H9 (cell line): Measurements from ENCODE around the gene PLA2G4E. TPM values are rescaled to one million over a fixed set of nuclear protein-coding genes. Genes with fewer than 3 reads are reported as not detected.

Experiments used
- DNase-seq: peaks from one replicate; pipeline ENCODE4 v3.0.0-alpha.2; 2017
- H2AFZ ChIP-seq: one replicate; pipeline ENCODE4 v1.6.1; 2013; ENCODE audit warnings: mild to moderate bottlenecking, low read length, control low read depth, moderate library complexity
- H2AK5ac ChIP-seq: 2 replicates; pipeline ENCODE4 v1.6.1; 2013; ENCODE audit warnings: low read length, control low read depth, mixed read lengths; ENCODE audit not compliant: insufficient read length
- H2BK120ac ChIP-seq: one replicate; pipeline ENCODE4 v1.6.1; 2013; ENCODE audit warnings: low read depth, mild to moderate bottlenecking, low read length, control low read depth, inconsistent platforms; ENCODE audit not compliant: poor library complexity, severe bottlenecking
- H2BK12ac ChIP-seq: 2 replicates; pipeline ENCODE4 v1.6.1; 2013; ENCODE audit warnings: low read length, control low read depth, mixed read lengths, low read depth; ENCODE audit not compliant: insufficient read length
- H2BK15ac ChIP-seq: 2 replicates; pipeline ENCODE4 v1.6.1; 2013; ENCODE audit warnings: low read depth, low read length, control low read depth
- H2BK20ac ChIP-seq: one replicate; pipeline ENCODE4 v1.6.1; 2013; ENCODE audit warnings: low read depth, mild to moderate bottlenecking, low read length, control low read depth, inconsistent platforms; ENCODE audit not compliant: poor library complexity, severe bottlenecking
- H2BK5ac ChIP-seq: 2 replicates; pipeline ENCODE4 v1.6.1; 2013; ENCODE audit warnings: low read length, control low read depth, mixed read lengths; ENCODE audit not compliant: insufficient read length
- H3K14ac ChIP-seq: 2 replicates; pipeline ENCODE4 v1.6.1; 2013; ENCODE audit warnings: low read length, control low read depth; ENCODE audit not compliant: insufficient read depth
- H3K18ac ChIP-seq: 2 replicates; pipeline ENCODE4 v1.6.1; 2013; ENCODE audit warnings: low read depth, mild to moderate bottlenecking, mixed read lengths, low read length, control low read depth; ENCODE audit not compliant: insufficient read length
- H3K23ac ChIP-seq: 2 replicates; pipeline ENCODE4 v1.6.1; 2013; ENCODE audit warnings: low read length, control low read depth, mixed read lengths, low read depth; ENCODE audit not compliant: insufficient read length
- H3K23me2 ChIP-seq: 2 replicates; pipeline ENCODE4 v1.6.1; 2013; ENCODE audit warnings: low read depth, mild to moderate bottlenecking, mixed read lengths, low read length, control low read depth; ENCODE audit not compliant: insufficient read length, poor library complexity, severe bottlenecking
- H3K27ac ChIP-seq: 2 replicates; pipeline ENCODE4 v1.5.1; 2013; ENCODE audit warnings: low read length, control low read depth, mixed read lengths, low read depth; ENCODE audit not compliant: insufficient read length
- H3K27me3 ChIP-seq: 2 replicates; pipeline ENCODE4 v1.6.1; 2013; ENCODE audit warnings: low read length, control low read depth, inconsistent platforms; ENCODE audit not compliant: insufficient read depth
- H3K4ac ChIP-seq: 2 replicates; pipeline ENCODE4 v1.6.1; 2013; ENCODE audit warnings: low read depth, mild to moderate bottlenecking, control low read depth, inconsistent platforms, low read length, moderate library complexity
- H3K4me1 ChIP-seq: 2 replicates; pipeline ENCODE4 v1.6.1; 2013; ENCODE audit warnings: low read length, control low read depth, inconsistent platforms; ENCODE audit not compliant: insufficient read depth
- H3K4me2 ChIP-seq: 2 replicates; pipeline ENCODE4 v1.6.1; 2013; ENCODE audit warnings: low read length, control low read depth, mixed read lengths; ENCODE audit not compliant: insufficient read length, insufficient read depth
- H3K56ac ChIP-seq: 2 replicates; pipeline ENCODE4 v1.6.1; 2013; ENCODE audit warnings: low read depth, mild to moderate bottlenecking, mixed read lengths, low read length, control low read depth; ENCODE audit not compliant: insufficient read length
- H3K79me1 ChIP-seq: 2 replicates; pipeline ENCODE4 v1.6.1; 2013; ENCODE audit warnings: low read depth, mild to moderate bottlenecking, moderate library complexity, low read length, control low read depth, inconsistent platforms; ENCODE audit not compliant: insufficient read depth, poor library complexity, severe bottlenecking
- H3K79me2 ChIP-seq: 2 replicates; pipeline ENCODE4 v1.6.1; 2013; ENCODE audit warnings: low read length, control low read depth, inconsistent platforms; ENCODE audit not compliant: insufficient read depth
- H3K9ac ChIP-seq: 2 replicates; pipeline ENCODE4 v1.6.1; 2013; ENCODE audit warnings: low read length, control low read depth, mixed read lengths; ENCODE audit not compliant: insufficient read length; ENCODE audit errors: extremely low read depth
- H3K9me3 ChIP-seq: one replicate; pipeline ENCODE4 v1.6.1; 2013; ENCODE audit warnings: low read depth, low read length, inconsistent platforms; ENCODE audit not compliant: control insufficient read depth
- H3T11ph ChIP-seq: one replicate; pipeline ENCODE4 v1.6.1; 2013; ENCODE audit warnings: mild to moderate bottlenecking, low read length, control low read depth, inconsistent platforms
- H4K20me1 ChIP-seq: one replicate; pipeline ENCODE4 v1.6.1; 2013; ENCODE audit not compliant: control insufficient read depth, insufficient read length, insufficient read depth
- H4K5ac ChIP-seq: 2 replicates; pipeline ENCODE4 v1.6.1; 2013; ENCODE audit warnings: low read depth, mild to moderate bottlenecking, mixed read lengths, low read length, control low read depth; ENCODE audit not compliant: insufficient read length
- H4K8ac ChIP-seq: replicated peaks from 2 replicates; pipeline ENCODE4 v1.6.1; 2013; ENCODE audit warnings: low read length, control low read depth, mixed read lengths, low read depth; ENCODE audit not compliant: insufficient read length
- H4K91ac ChIP-seq: 2 replicates; pipeline ENCODE4 v1.6.1; 2013; ENCODE audit warnings: low read depth, mild to moderate bottlenecking, moderate library complexity, mixed read lengths, low read length, control low read depth; ENCODE audit not compliant: insufficient read length
- H3K27ac Mint-ChIP-seq, 3 experiments: 2 replicates in 2 of 3; 3 replicates in 1 of 3; pipeline ENCODE4 v1.8.0; 2020 to 2021; ENCODE audit warnings: mixed read lengths in 3 of 3, mild to moderate bottlenecking in 1 of 3, moderate library complexity in 1 of 3
- H3K27me3 Mint-ChIP-seq: 2 replicates; pipeline ENCODE4 v1.8.0; 2021; ENCODE audit warnings: low read depth, mild to moderate bottlenecking, moderate library complexity, mixed read lengths
- H3K36me3 Mint-ChIP-seq, 3 experiments: 2 replicates in 2 of 3; 3 replicates in 1 of 3; pipeline ENCODE4 v1.8.0; 2020 to 2021; ENCODE audit warnings: low read depth in 3 of 3, mixed read lengths in 3 of 3; ENCODE audit not compliant: insufficient read depth in 1 of 3
- H3K4me1 Mint-ChIP-seq, 2 experiments: 2 replicates each; pipeline ENCODE4 v1.8.0; 2020; ENCODE audit warnings: mixed read lengths in 2 of 2
- H3K4me3 Mint-ChIP-seq, 2 experiments: 2 replicates in 1 of 2; 3 replicates in 1 of 2; pipeline ENCODE4 v1.8.0; 2020 to 2021; ENCODE audit warnings: mild to moderate bottlenecking in 2 of 2, mixed read lengths in 2 of 2, moderate library complexity in 1 of 2
- H3K9me3 Mint-ChIP-seq, 2 experiments: 2 replicates in 1 of 2; 3 replicates in 1 of 2; pipeline ENCODE4 v1.8.0; 2020; ENCODE audit warnings: mild to moderate bottlenecking in 2 of 2, mixed read lengths in 2 of 2, moderate library complexity in 1 of 2
- CTCF ChIP-seq: fragments of 200-600 bp; sonication (generic); conservative IDR thresholded peaks from 3 replicates; pipeline ENCODE4 v1.8.0; 2021; ENCODE audit warnings: antibody characterized with exemption, mild to moderate bottlenecking
- WGBS: extraction: QIAGEN DNeasy Blood & Tissue Kit; methylation state at CpG from one replicate; pipeline ENCODE4 v1.1.7; 2013; ENCODE audit warnings: missing lambda C conversion rate, low lambda C conversion rate, mixed read lengths; ENCODE audit not compliant: insufficient read length; ENCODE audit errors: extremely low coverage; 5-methylcytosine and 5-hydroxymethylcytosine counted together
- total RNA-seq: library from RNA; stranded (reverse); gene quantifications from 2 replicates; pipeline ENCODE4 v1.2.1, GENCODE V29; 2021

The PLA2G4E gene
- total RNA-seq, 1 experiment from 2014 or later, result not detected

GRCh38 chr15:41999290-42000285 lies 21.3 kb downstream of the PLA2G4E start:
- no CpG with 5 or more reads among the region's 15 CpGs for WGBS
- no peak overlapping the region for H3K4ac ChIP-seq
- no peak overlapping the region for H2BK20ac ChIP-seq
- no peak overlapping the region for H2BK5ac ChIP-seq
- no peak overlapping the region for H3K27ac ChIP-seq
- no peaks in the 10 kb centered on the region for H3K4me1 ChIP-seq
- no peaks in the 10 kb centered on the region for H3K27me3 ChIP-seq
- TF ChIP-seq CTCF, result no peak
- Mint-ChIP-seq H3K9me3 (no peaks in the 10 kb centered on the region), H3K4me1 (peaks cover 0 to 9% of the 10 kb centered on the region in 2 experiments; a peak in 2 of 4 replicates), H3K27ac (no peak overlapping the region), H3K36me3 (no peaks in the 10 kb centered on the region), H3K4me3 (no peak overlapping the region), H3K27me3 (peaks cover 6% of the 10 kb centered on the region)
- no peak overlapping the region for H2BK12ac ChIP-seq
- H3K56ac ChIP-seq, result no peak overlapping the region
- no peak overlapping the region for H2BK15ac ChIP-seq
- no peak overlapping the region for H4K5ac ChIP-seq
- no peaks in the 10 kb centered on the region for H3K79me1 ChIP-seq
- no peak overlapping the region for H3K9ac ChIP-seq
- DNase-seq, result no peak
- H3K4me2 ChIP-seq, result no peak overlapping the region
- no peaks in the 10 kb centered on the region for H3K9me3 ChIP-seq
- no peak overlapping the region for H3T11ph ChIP-seq
- H3K14ac ChIP-seq, result no peak overlapping the region
- no peak overlapping the region for H3K18ac ChIP-seq
- H3K23ac ChIP-seq, result no peak overlapping the region
- H3K23me2 ChIP-seq, result no peaks in the 10 kb centered on the region
- no peak overlapping the region for H4K91ac ChIP-seq
- H4K20me1 ChIP-seq, result no peaks in the 10 kb centered on the region
- H2AFZ ChIP-seq, result no peak overlapping the region
- H2AK5ac ChIP-seq, result no peak overlapping the region
- no peaks in the 10 kb centered on the region for H3K79me2 ChIP-seq
- H4K8ac ChIP-seq, result no peak overlapping the region
- H2BK120ac ChIP-seq, result no peak overlapping the region
